ENCODE results near the gene LCP2.

Gene LCP2

DNA sequence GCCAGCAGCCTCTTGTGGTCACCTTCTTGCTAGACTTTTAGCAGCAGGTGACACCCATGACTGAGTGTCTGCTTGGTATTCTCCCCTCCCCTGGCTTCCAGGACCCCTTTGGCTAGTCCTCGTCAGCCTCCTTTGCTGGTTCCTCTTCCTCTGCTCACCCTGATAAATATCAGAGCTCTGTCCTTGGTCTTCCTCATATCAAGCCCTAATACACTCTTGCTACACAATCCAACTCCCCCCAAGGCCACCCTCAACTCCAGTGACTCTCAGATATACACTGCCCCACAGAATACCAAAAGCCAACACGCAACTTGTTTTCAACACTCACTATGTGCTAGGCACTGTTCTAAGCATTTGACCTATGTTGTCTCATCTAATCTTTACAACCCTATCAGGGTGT is 30.3 kb upstream of the LCP2 start:
- H3K27me3 ChIP-seq (ENCODE audit: insufficient read depth, low read depth, severe bottlenecking): peaks cover 80% of the 10 kb centered on the region
- H3K27ac ChIP-seq: no peak overlapping the region
- no peak for DNase-seq
- TF ChIP-seq, protein P1, sequence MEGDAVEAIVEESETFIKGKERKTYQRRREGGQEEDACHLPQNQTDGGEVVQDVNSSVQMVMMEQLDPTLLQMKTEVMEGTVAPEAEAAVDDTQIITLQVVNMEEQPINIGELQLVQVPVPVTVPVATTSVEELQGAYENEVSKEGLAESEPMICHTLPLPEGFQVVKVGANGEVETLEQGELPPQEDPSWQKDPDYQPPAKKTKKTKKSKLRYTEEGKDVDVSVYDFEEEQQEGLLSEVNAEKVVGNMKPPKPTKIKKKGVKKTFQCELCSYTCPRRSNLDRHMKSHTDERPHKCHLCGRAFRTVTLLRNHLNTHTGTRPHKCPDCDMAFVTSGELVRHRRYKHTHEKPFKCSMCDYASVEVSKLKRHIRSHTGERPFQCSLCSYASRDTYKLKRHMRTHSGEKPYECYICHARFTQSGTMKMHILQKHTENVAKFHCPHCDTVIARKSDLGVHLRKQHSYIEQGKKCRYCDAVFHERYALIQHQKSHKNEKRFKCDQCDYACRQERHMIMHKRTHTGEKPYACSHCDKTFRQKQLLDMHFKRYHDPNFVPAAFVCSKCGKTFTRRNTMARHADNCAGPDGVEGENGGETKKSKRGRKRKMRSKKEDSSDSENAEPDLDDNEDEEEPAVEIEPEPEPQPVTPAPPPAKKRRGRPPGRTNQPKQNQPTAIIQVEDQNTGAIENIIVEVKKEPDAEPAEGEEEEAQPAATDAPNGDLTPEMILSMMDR (IDR thresholded peaks at IDR 0.05; ENCODE audit: low read depth, low read length): no peak
- H3K4me3 ChIP-seq (ENCODE audit: low read depth, low read length): no peak overlapping the region
- no peaks in the 10 kb centered on the region for H3K36me3 ChIP-seq
- no peaks in the 10 kb centered on the region for H3K9me3 ChIP-seq (ENCODE audit: severe bottlenecking)

DNA sequence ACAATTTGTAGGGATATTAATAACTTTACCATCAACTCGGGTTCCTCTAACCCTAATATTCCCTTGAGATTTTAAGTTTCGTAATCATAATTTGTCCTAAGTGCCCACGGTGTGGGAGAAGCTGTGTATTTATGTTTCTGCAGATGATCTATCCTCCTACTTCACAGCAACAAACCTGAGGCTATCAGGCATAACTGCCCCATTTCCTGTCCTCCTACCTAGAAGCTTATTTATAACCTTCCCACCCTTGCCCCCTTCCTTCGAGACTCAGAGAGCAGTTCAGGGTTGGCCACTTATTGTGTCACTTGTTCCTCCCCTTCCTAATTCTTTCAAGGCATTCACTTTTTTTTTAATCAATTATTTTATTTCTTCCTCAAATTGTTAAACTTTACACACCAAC is 29.6 kb upstream of the LCP2 start:
- no peak for DNase-seq
- Histone ChIP-seq H3K4me3 (ENCODE audit: low read depth, low read length) (no peak overlapping the region), H3K27ac (no peak overlapping the region), H3K9me3 (ENCODE audit: severe bottlenecking) (no peaks in the 10 kb centered on the region), H3K36me3 (no peaks in the 10 kb centered on the region), H3K27me3 (ENCODE audit: insufficient read depth, low read depth, severe bottlenecking) (peaks cover 79% of the 10 kb centered on the region)
- TF ChIP-seq, protein P1 (IDR thresholded peaks at IDR 0.05; ENCODE audit: low read depth, low read length): no peak

DNA sequence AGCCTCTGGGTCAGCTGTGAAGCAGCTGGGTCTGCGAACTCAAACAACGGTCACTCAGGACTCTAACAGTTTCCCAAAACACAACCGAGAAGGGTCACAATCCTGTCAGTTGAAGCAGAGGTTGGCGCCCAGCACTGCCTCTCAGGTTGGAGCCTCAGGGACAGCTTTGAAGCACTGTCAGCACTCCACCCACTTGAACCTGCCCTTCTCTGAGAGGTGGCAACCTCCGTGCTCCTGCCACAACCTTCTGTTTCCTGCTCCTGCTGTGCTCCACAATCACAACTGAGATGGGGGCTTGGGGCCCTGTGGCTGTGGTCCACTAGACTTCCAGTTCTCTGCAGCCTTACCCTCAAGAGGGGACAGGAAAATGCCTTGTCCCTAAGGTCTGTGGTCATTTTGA is 21.7 kb upstream of the LCP2 start:
- no peak overlapping the region for H3K27ac ChIP-seq
- no peak overlapping the region for H3K4me3 ChIP-seq (ENCODE audit: low read depth, low read length)
- DNase-seq: no peak
- peaks cover 82% of the 10 kb centered on the region for H3K27me3 ChIP-seq (ENCODE audit: insufficient read depth, low read depth, severe bottlenecking)
- no peaks in the 10 kb centered on the region for H3K36me3 ChIP-seq
- H3K9me3 ChIP-seq (ENCODE audit: severe bottlenecking): no peaks in the 10 kb centered on the region
- TF ChIP-seq, protein P1 (IDR thresholded peaks at IDR 0.05; ENCODE audit: low read depth, low read length): no peak

DNA sequence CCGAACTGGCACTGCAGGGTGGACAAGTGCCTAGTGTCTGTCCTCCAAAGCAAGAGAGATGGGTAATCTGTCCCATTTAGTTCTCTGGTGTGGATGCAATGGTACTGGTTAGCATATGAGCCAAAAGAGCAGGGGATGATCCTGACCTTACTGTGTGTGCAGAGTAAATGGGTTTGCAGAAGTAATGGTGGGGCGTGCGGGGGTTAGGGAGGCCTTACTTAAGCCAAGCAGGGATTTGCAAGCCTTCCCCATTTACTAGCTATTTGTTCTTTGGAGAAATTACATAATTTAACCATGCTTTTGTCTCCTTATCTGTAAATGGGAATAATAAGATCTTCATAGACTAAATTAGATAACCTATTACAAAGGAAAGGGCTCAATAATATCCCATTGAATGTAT is 19.9 kb upstream of the LCP2 start:
- H3K27me3 ChIP-seq (ENCODE audit: insufficient read depth, low read depth, severe bottlenecking): peaks cover 80% of the 10 kb centered on the region
- no peak for DNase-seq
- no peaks in the 10 kb centered on the region for H3K9me3 ChIP-seq (ENCODE audit: severe bottlenecking)
- TF ChIP-seq, protein P1 (IDR thresholded peaks at IDR 0.05; ENCODE audit: low read depth, low read length): no peak
- H3K36me3 ChIP-seq: no peaks in the 10 kb centered on the region
- no peak overlapping the region for H3K27ac ChIP-seq
- no peak overlapping the region for H3K4me3 ChIP-seq (ENCODE audit: low read depth, low read length)

DNA sequence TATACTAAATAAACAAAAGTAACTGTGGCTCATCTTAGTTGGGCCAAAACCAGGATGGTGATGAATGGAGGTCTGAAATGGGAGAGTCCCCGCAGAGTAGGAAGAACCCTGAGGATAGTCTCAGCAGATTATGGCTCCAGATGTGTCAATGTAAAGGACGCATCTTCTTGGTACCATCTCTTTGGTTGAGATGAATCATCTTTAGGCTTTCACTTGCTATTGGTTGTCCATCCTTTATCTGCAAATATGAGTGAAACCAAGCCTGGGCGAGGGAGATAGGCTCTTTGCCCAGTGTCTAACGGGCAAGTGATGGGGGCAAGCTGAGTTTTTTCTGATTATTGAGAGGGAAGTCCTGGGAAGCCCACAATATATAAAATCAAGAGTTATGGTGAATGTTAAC is 19.4 kb upstream of the LCP2 start:
- Histone ChIP-seq H3K9me3 (ENCODE audit: severe bottlenecking) (no peaks in the 10 kb centered on the region), H3K36me3 (no peaks in the 10 kb centered on the region), H3K27ac (no peak overlapping the region), H3K4me3 (ENCODE audit: low read depth, low read length) (no peak overlapping the region), H3K27me3 (ENCODE audit: insufficient read depth, low read depth, severe bottlenecking) (peaks cover 81% of the 10 kb centered on the region)
- DNase-seq: no peak
- TF ChIP-seq, protein P1 (IDR thresholded peaks at IDR 0.05; ENCODE audit: low read depth, low read length): no peak

DNA sequence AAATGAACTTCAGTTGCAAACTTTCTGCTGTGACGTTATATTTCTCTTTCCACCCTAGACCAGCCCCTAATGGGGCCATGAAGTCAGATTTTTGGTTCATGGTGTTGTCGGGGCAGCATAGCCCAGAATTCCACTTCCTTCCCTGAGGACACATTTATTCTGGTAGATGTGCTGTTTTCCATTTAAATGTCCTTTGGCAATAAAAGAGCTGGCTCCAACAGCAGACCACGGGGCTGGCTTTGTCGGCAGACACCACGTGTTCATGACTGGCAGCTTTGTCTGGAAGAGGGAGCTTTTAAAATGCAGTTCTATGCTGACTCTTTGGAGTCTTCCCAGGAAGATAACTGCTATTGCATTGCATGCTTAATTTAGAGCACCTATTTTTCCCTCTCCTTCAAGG is 17.6 kb upstream of the LCP2 start:
- Histone ChIP-seq H3K27me3 (ENCODE audit: insufficient read depth, low read depth, severe bottlenecking) (peaks cover 82% of the 10 kb centered on the region), H3K36me3 (no peaks in the 10 kb centered on the region), H3K4me3 (ENCODE audit: low read depth, low read length) (no peak overlapping the region), H3K9me3 (ENCODE audit: severe bottlenecking) (no peaks in the 10 kb centered on the region), H3K27ac (no peak overlapping the region)
- TF ChIP-seq, protein P1 (IDR thresholded peaks at IDR 0.05; ENCODE audit: low read depth, low read length): no peak
- DNase-seq: no peak
